MM.1S (cell line): Measurements from ENCODE around the gene SNX18.

Experiments used
- DNase-seq: peaks from one replicate; pipeline ENCODE4 v3.0.0-alpha.2; 2015
- H2AFZ ChIP-seq: fragments of 300-600 bp; sonication (generic); 2 replicates; pipeline ENCODE4 v1.6.0; 2016; ENCODE audit warnings: antibody characterized with exemption, low read length
- H3F3A ChIP-seq: fragments of 300-600 bp; sonication (generic); 2 replicates; pipeline ENCODE4 v1.6.1; 2016; ENCODE audit warnings: mild to moderate bottlenecking, antibody characterized with exemption, low read length, moderate library complexity, mixed read lengths; ENCODE audit not compliant: insufficient read depth
- H3K27ac ChIP-seq: fragments of 300-600 bp; sonication (generic); 2 replicates; pipeline ENCODE4 v1.5.1; 2016; ENCODE audit warnings: mild to moderate bottlenecking, low read length
- H3K27me3 ChIP-seq: fragments of 300-600 bp; sonication (generic); replicated peaks from 2 replicates; pipeline ENCODE4 v1.6.0; 2016; ENCODE audit warnings: low read length; ENCODE audit not compliant: insufficient read depth
- H3K36me3 ChIP-seq: fragments of 300-600 bp; sonication (generic); replicated peaks from 2 replicates; pipeline ENCODE4 v1.6.1; 2016; ENCODE audit warnings: mild to moderate bottlenecking, low read length, mixed read lengths; ENCODE audit not compliant: insufficient read depth
- H3K4me1 ChIP-seq: fragments of 300-600 bp; sonication (generic); 2 replicates; pipeline ENCODE4 v1.6.1; 2016; ENCODE audit warnings: low read length, mixed read lengths
- H3K4me2 ChIP-seq: fragments of 300-600 bp; sonication (generic); 2 replicates; pipeline ENCODE4 v1.6.0; 2016; ENCODE audit warnings: low read depth, low read length
- H3K4me3 ChIP-seq: fragments of 300-600 bp; sonication (generic); 2 replicates; pipeline ENCODE4 v1.5.1; 2016; ENCODE audit warnings: low read length, mixed read lengths
- H3K79me2 ChIP-seq: fragments of 300-600 bp; sonication (generic); 2 replicates; pipeline ENCODE4 v1.6.1; 2016; ENCODE audit warnings: mixed run types, low read length, mixed read lengths
- H3K9ac ChIP-seq: fragments of 300-600 bp; sonication (generic); 2 replicates; pipeline ENCODE4 v1.6.1; 2016; ENCODE audit warnings: low read length, mixed read lengths
- H3K9me2 ChIP-seq: fragments of 300-600 bp; sonication (generic); replicated peaks from 2 replicates; pipeline ENCODE4 v1.6.1; 2016; ENCODE audit warnings: mild to moderate bottlenecking, low read length, mixed read lengths; ENCODE audit not compliant: insufficient read depth
- H3K9me3 ChIP-seq: fragments of 300-600 bp; sonication (generic); replicated peaks from 2 replicates; pipeline ENCODE4 v1.6.1; 2016; ENCODE audit warnings: mild to moderate bottlenecking, low read length, mixed read lengths; ENCODE audit not compliant: insufficient read depth
- H4K20me1 ChIP-seq: fragments of 300-600 bp; sonication (generic); 2 replicates; pipeline ENCODE4 v1.6.1; 2016; ENCODE audit warnings: mild to moderate bottlenecking, low read length, moderate library complexity, mixed read lengths; ENCODE audit not compliant: insufficient read depth
- CTCF ChIP-seq: fragments of 300-600 bp; sonication (generic); IDR thresholded peaks from 2 replicates; pipeline ENCODE4 v1.5.1; 2016; ENCODE audit warnings: antibody characterized with exemption, low read length, mixed read lengths
- EZH2 ChIP-seq: fragments of 300-600 bp; sonication (generic); optimal IDR thresholded peaks from 2 replicates; pipeline ENCODE3; 2017; ENCODE audit warnings: low read depth, mild to moderate bottlenecking, antibody characterized with exemption, low read length, mixed read lengths
- EZH2phosphoT487 ChIP-seq: fragments of 300-600 bp; sonication (generic); IDR thresholded peaks from 2 replicates; pipeline ENCODE4 v1.6.1; 2018; ENCODE audit warnings: antibody characterized with exemption, low read length

Gene SNX18

GRCh38 chr5:54540286-54540685 lies 22.7 kb downstream of the SNX18 start:
- Histone ChIP-seq H4K20me1 (no peaks in the 10 kb centered on the region), H3K9ac (no peak overlapping the region), H3K27ac (no peak overlapping the region), H3K4me3 (no peak overlapping the region), H3K9me2 (no peaks in the 10 kb centered on the region), H3K9me3 (no peaks in the 10 kb centered on the region), H3K4me1 (peaks cover 3% of the 10 kb centered on the region), H3K27me3 (no peaks in the 10 kb centered on the region), H2AFZ (no peak overlapping the region), H3K79me2 (peaks cover 86% of the 10 kb centered on the region), H3F3A (no peaks in the 10 kb centered on the region), H3K36me3 (no peaks in the 10 kb centered on the region), H3K4me2 (no peak overlapping the region)
- DNase-seq = no peak
- TF ChIP-seq CTCF (no peak), EZH2phosphoT487 (no peak), EZH2 (no peak)

GRCh38 chr5:54541823-54542783 lies 24.5 kb downstream of the SNX18 start:
- no peaks in the 10 kb centered on the region for H3F3A ChIP-seq
- no peak overlapping the region for H3K9ac ChIP-seq
- H3K4me2 ChIP-seq = no peak overlapping the region
- no peaks in the 10 kb centered on the region for H3K9me3 ChIP-seq
- no peaks in the 10 kb centered on the region for H4K20me1 ChIP-seq
- no peak overlapping the region for H2AFZ ChIP-seq
- no peak overlapping the region; the same call in 1 of the 2 replicates for H3K27ac ChIP-seq
- peaks cover 91% of the 10 kb centered on the region for H3K79me2 ChIP-seq
- no peaks in the 10 kb centered on the region for H3K9me2 ChIP-seq
- no peaks in the 10 kb centered on the region for H3K36me3 ChIP-seq
- no peak for TF ChIP-seq CTCF
- no peak for TF ChIP-seq EZH2phosphoT487
- TF ChIP-seq EZH2 = no peak
- no peaks in the 10 kb centered on the region for H3K27me3 ChIP-seq
- no peak for DNase-seq
- H3K4me3 ChIP-seq = no peak overlapping the region
- H3K4me1 ChIP-seq = peaks cover 3% of the 10 kb centered on the region

- Histone ChIP-seq H4K20me1 (no peaks in the 10 kb centered on the region), H3K4me3 (no peak overlapping the region)
Observed at GRCh38 chr5:54544044-54544443, 26.5 kb downstream of the SNX18 start.

More at GRCh38 chr5:54544044-54544443, 26.5 kb downstream of the SNX18 start:
- no peaks in the 10 kb centered on the region for H3K9me3 ChIP-seq
- H3K4me2 ChIP-seq = no peak overlapping the region
- no peaks in the 10 kb centered on the region for H3K36me3 ChIP-seq
- no peak overlapping the region for H2AFZ ChIP-seq
- H3K9me2 ChIP-seq = no peaks in the 10 kb centered on the region
- peaks cover 73% of the 10 kb centered on the region for H3K79me2 ChIP-seq
- no peak overlapping the region for H3K27ac ChIP-seq
- no peak overlapping the region for H3K9ac ChIP-seq
- no peaks in the 10 kb centered on the region for H3F3A ChIP-seq
- TF ChIP-seq CTCF (no peak), EZH2phosphoT487 (no peak), EZH2 (no peak)
- no peaks in the 10 kb centered on the region for H3K27me3 ChIP-seq
- H3K4me1 ChIP-seq = peaks cover 3% of the 10 kb centered on the region
- no peak for DNase-seq
